ENCODE results near the gene R3HDM2. TPM values are rescaled to one million over a fixed set of nuclear protein-coding genes. Genes with fewer than 3 reads are reported as not detected.
"Not testable (repeated sequence)": the region's sequence is repeated elsewhere in the genome, so short reads cannot be mapped to it uniquely, and the experiment has no call there.

R3HDM2 gene
- total RNA-seq, 1 donor from 2014 or later = 46.5 TPM

DNA sequence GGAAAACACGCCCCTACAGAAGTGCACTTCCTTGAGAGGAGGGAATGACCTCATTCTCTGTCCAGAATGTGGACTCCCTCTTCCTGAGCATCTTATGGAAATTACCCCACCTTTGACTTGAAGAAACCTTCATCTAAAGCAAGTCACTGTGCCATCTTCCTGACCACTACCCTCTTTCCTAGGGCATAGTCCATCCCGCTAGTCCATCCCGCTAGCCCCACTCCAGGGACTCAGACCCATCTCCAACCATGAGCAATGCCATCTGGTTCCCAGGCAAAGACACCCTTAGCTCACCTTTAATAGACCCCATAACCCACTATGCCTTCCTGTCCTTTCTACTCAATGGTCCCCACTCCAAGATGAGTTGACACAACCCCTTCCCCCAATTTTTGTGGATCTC lies 19.2 kb upstream of the R3HDM2 start:
- TF ChIP-seq, protein P1, sequence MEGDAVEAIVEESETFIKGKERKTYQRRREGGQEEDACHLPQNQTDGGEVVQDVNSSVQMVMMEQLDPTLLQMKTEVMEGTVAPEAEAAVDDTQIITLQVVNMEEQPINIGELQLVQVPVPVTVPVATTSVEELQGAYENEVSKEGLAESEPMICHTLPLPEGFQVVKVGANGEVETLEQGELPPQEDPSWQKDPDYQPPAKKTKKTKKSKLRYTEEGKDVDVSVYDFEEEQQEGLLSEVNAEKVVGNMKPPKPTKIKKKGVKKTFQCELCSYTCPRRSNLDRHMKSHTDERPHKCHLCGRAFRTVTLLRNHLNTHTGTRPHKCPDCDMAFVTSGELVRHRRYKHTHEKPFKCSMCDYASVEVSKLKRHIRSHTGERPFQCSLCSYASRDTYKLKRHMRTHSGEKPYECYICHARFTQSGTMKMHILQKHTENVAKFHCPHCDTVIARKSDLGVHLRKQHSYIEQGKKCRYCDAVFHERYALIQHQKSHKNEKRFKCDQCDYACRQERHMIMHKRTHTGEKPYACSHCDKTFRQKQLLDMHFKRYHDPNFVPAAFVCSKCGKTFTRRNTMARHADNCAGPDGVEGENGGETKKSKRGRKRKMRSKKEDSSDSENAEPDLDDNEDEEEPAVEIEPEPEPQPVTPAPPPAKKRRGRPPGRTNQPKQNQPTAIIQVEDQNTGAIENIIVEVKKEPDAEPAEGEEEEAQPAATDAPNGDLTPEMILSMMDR (IDR thresholded peaks at IDR 0.05) = no peak
- DNase-seq (ENCODE audit: low spot score) = peak; percentile 7
- H3K27me3 Mint-ChIP-seq (ENCODE audit: low read depth) = no peaks in the 10 kb centered on the region
- H3K9me3 Mint-ChIP-seq (ENCODE audit: low read depth) = no peaks in the 10 kb centered on the region
- peaks cover 31% of the 10 kb centered on the region for H3K4me1 Mint-ChIP-seq (ENCODE audit: low read depth)
- H3K27ac Mint-ChIP-seq (ENCODE audit: unreplicated experiment) = no peak overlapping the region
- no peak overlapping the region for H3K4me3 Mint-ChIP-seq (ENCODE audit: unreplicated experiment)
- H3K36me3 Mint-ChIP-seq (ENCODE audit: low read depth) = no peaks in the 10 kb centered on the region

DNA sequence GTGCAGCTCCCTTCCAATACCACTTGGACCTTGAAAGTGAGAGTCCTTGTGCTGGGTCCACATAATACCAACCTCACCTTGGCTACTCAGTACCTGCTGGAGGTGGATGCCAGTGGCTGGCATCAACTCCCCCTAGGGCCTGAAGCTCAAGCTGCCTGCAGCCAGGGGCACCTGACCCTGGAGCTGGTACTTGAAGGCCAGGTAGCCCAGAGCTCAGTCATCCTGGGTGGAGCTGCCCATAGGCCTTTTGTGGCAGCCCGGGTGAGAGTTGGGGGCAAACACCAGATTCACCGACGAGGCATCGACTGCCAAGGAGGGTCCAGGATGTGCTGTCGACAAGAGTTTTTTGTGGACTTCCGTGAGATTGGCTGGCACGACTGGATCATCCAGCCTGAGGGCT lies 18.5 kb upstream of the R3HDM2 start:
- no peaks in the 10 kb centered on the region for H3K36me3 Mint-ChIP-seq (ENCODE audit: low read depth)
- no peaks in the 10 kb centered on the region for H3K27me3 Mint-ChIP-seq (ENCODE audit: low read depth)
- no peaks in the 10 kb centered on the region for H3K9me3 Mint-ChIP-seq (ENCODE audit: low read depth)
- no peak overlapping the region for H3K27ac Mint-ChIP-seq (ENCODE audit: unreplicated experiment)
- peak; percentile 71 for DNase-seq (ENCODE audit: low spot score)
- H3K4me1 Mint-ChIP-seq (ENCODE audit: low read depth) = peaks cover 25% of the 10 kb centered on the region
- no peak overlapping the region for H3K4me3 Mint-ChIP-seq (ENCODE audit: unreplicated experiment)
- TF ChIP-seq, protein P1 (IDR thresholded peaks at IDR 0.05) = no peak

DNA sequence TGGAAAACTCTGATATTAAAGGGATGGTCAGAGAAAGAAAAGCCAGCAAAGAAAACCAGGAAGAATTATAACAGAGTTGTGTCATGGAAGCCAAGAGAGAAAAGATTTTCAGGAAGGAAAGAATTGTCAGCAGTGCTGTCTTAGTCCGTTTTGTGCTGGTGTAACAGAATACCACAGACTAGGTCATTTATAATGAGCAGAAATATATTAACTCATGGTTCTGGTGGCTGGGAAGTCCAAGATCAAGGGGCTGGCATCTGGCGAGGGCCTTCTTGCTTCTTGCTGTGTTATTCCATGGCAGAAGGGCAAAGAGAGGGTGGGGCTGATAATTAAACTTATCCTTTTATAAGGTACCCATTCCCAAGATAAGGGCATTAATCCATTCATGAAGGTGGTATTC lies 17.8 kb upstream of the R3HDM2 start:
- TF ChIP-seq, protein P1 (IDR thresholded peaks at IDR 0.05) = no peak
- Mint-ChIP-seq H3K9me3 (ENCODE audit: low read depth) (no peaks in the 10 kb centered on the region), H3K36me3 (ENCODE audit: low read depth) (no peaks in the 10 kb centered on the region), H3K4me3 (ENCODE audit: unreplicated experiment) (no peak overlapping the region), H3K27me3 (ENCODE audit: low read depth) (no peaks in the 10 kb centered on the region), H3K27ac (ENCODE audit: unreplicated experiment) (no peak overlapping the region), H3K4me1 (ENCODE audit: low read depth) (peaks cover 24% of the 10 kb centered on the region)
- DNase-seq (ENCODE audit: low spot score) = peak; percentile 5

DNA sequence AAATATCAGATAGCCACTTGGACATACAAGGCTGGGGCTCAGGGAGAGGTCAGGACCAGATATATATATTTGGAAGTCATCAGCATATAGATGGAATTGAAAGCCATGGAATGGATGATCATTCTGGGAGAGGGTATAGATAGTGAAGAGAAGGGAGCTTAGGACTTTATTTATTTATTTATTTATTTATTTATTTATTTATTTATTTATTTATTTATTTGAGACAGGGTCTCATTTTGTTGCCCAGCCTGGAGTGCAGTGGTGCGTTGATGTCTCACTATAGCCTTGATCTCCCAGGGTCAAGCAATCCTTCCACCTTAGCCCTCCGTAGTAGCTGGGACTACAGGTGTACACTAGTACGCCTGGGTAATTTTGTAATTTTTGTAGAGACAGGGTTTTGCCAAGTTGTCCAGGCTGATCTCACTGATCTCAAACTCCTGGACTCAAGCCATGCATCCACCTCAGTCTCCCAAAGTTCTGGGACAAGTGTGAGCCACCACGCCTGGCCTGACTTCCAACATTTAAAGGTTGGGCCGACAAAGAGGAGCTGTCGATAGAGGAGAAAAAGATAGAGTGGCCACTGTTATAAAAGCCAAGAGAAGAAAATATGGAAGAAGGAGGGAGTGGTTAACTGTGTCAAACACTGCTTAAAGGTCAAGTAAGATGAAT lies 15.6 kb upstream of the R3HDM2 start:
- H3K27ac Mint-ChIP-seq (ENCODE audit: unreplicated experiment) = no peak overlapping the region
- no peak overlapping the region for H3K4me3 Mint-ChIP-seq (ENCODE audit: unreplicated experiment)
- no peaks in the 10 kb centered on the region for H3K27me3 Mint-ChIP-seq (ENCODE audit: low read depth)
- TF ChIP-seq, protein P1 (IDR thresholded peaks at IDR 0.05) = no peak
- DNase-seq (ENCODE audit: low spot score) = peak; percentile 18
- H3K36me3 Mint-ChIP-seq (ENCODE audit: low read depth) = no peaks in the 10 kb centered on the region
- peaks cover 7% of the 10 kb centered on the region for H3K4me1 Mint-ChIP-seq (ENCODE audit: low read depth)
- H3K9me3 Mint-ChIP-seq (ENCODE audit: low read depth) = no peaks in the 10 kb centered on the region

DNA sequence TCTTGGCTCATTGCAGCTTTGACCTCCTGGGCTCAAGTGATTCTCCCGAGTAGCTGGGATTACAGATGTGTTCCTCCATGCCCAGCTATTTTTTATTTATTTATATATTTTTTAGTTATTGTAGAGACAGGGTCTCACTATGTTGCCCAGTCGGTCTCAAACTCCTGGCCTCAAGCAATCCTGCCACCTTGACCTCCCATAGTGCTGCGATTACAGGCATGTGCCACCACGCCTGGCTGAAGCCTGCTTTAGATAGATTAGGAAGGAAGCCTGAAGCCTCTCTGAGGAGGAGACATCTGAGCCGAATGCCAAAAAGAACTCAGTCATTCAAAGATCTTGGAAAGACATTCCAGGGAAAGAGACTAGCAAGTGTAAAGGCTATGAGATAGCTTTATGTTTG lies 13.9 kb upstream of the R3HDM2 start:
- no peak overlapping the region for H3K27ac Mint-ChIP-seq (ENCODE audit: unreplicated experiment)
- H3K4me3 Mint-ChIP-seq (ENCODE audit: unreplicated experiment) = no peak overlapping the region
- no peaks in the 10 kb centered on the region for H3K9me3 Mint-ChIP-seq (ENCODE audit: low read depth)
- TF ChIP-seq, protein P1 (IDR thresholded peaks at IDR 0.05) = no peak
- DNase-seq (ENCODE audit: low spot score) = no peak
- no peaks in the 10 kb centered on the region for H3K27me3 Mint-ChIP-seq (ENCODE audit: low read depth)
- no peaks in the 10 kb centered on the region for H3K36me3 Mint-ChIP-seq (ENCODE audit: low read depth)
- H3K4me1 Mint-ChIP-seq (ENCODE audit: low read depth) = peaks cover 3% of the 10 kb centered on the region

DNA sequence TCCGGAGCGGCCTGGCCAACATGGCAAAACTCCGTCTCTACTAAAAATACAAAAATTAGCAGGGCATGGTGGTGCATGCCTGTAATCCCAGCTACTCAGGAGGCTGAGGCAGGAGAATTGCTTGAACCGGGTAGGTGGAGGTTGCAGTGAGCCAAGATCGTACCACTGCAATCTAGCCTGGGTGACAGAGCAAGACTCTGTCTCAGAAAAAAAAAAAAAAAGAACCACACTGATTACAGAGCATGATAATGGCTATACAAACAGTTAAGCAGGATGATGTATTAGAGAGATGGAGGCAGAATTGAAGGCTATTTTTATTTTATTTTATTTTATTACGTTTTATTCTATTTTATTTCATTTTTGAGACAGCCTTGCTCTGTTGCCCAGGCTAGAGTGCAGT lies 13.5 kb upstream of the R3HDM2 start:
- not testable (repeated sequence) for H3K4me3 Mint-ChIP-seq (ENCODE audit: unreplicated experiment); H3K36me3 Mint-ChIP-seq (ENCODE audit: low read depth); H3K27me3 Mint-ChIP-seq (ENCODE audit: low read depth); H3K27ac Mint-ChIP-seq (ENCODE audit: unreplicated experiment); H3K9me3 Mint-ChIP-seq (ENCODE audit: low read depth); H3K4me1 Mint-ChIP-seq (ENCODE audit: low read depth)
- peak; percentile 34 for DNase-seq (ENCODE audit: low spot score)

Measured in chondrocyte (in vitro differentiated cells).